Activated CD4-positive, alpha-beta T cell treated with anti-CD3 and anti-CD28 coated beads, Interleukin-2, amount 50 U/mL, for 24 hours (primary cell): ENCODE measurements around the gene GEMIN7.
A peak's percentile ranks its signal among the peaks of the same experiment; 100 is the strongest.

Experiments
- DNase-seq, 2 donors: peaks; one replicate each; pipeline ENCODE4 v3.0.0-alpha.2; 2020; ENCODE audit warnings: low read depth in 1 of 2, low spot score in 1 of 2

The GEMIN7 gene

DNA sequence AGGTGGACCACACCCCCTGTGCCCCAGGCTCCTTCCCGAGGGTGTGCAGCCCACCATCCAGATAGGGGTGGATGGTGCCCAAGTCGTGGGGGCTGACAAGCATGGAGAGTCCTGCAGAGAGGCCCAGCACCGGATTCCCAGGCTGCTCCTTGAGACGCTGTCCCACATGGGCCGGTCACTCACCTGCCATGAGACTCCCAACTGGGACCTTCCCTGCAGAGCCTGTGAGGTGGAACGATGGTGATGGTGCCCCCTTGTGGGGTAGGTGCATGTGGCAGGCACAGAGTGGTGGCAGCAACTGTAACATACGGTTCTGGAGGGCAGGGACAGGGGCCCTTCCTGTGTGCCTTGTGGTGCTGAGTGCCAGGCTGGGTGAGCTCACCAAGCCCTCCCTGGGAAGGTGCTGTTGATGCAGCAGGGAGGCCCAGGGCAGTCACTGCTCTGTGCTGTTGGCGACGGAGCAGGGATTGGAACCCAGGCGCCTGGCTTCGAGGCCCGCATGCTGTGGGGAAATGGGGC, 47.0 kb downstream of the GEMIN7 start:
- DNase-seq, result peak; percentile 52 to 55

DNA sequence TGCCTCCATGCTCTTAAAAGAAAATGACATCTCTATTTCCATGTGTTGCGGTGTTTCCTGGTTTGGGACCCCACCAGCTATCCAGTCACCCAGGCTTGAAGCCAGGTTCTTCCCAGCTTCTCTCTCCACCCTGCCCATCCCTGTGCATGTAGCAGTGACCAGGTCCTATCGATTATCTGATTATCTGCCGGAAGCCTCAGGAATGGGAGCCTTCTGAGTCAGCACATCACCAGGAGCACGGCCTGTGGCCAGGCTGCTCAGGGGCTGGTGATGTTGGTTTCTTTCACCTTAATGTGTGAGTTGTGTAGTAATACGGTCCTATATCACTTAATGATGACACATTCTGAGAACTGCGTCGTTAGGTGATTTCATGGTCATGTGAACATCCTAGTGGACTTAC, 47.6 kb downstream of the GEMIN7 start:
- DNase-seq, result no peak

DNA sequence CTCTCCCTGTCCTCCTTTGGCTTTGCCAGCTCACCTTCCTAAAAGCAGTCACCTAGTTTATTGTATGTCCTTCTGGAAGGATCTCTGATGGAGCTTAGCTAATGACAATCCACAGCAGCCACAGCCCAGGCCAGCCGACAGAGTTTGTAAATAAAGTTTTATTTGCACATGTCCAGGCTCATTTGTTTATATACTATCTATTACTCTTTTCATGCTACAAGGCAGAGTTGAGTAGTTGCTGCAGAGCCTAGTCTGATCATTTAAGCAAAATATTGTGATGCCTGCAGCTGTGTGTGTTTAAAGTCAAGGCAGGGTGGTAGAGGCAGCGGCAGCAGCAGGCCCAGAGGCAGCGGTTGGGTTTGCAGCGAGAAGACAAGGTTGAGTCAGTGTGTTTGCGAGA, 49.1 kb downstream of the GEMIN7 start:
- no peak for DNase-seq

DNA sequence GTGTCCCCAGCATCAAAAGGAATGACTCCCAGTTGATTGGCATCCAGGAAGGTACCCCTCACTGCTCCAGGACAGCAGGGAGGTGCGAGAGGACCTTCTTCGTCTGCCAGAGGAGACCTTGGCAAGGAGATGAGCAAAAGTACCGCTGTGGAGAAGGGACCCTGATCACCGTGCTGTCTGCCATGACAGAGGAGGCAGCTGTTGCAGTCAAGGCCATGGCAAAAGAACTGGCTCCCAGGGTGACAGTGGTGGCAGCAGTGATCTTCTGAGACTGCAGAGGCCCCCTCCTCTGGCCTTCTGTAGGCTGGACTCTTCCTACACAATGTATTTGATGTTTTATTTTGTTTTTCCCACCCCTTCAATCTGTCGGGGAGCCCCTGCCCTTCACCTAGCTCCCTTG, 49.7 kb downstream of the GEMIN7 start:
- no peak for DNase-seq

DNA sequence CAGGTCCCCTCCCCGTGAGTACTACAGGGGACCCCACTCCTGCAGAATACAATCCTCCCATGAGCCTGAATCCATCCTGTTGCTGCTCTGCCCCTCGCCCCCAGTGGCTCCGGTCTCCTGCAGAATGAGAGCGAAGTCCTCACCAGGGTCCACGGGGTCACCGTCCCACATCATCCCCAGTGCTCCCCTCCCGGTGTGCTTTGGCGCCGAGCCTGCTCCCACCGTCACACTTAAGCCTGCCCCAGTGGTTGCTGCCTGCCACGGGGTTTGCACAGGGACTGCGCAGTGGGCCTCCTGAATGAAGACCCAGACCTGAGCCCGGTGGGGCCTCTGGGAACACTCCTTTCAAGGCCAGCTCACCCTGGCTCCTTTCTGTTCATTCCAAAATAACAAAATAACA, 51.2 kb downstream of the GEMIN7 start:
- DNase-seq, result no peak

DNA sequence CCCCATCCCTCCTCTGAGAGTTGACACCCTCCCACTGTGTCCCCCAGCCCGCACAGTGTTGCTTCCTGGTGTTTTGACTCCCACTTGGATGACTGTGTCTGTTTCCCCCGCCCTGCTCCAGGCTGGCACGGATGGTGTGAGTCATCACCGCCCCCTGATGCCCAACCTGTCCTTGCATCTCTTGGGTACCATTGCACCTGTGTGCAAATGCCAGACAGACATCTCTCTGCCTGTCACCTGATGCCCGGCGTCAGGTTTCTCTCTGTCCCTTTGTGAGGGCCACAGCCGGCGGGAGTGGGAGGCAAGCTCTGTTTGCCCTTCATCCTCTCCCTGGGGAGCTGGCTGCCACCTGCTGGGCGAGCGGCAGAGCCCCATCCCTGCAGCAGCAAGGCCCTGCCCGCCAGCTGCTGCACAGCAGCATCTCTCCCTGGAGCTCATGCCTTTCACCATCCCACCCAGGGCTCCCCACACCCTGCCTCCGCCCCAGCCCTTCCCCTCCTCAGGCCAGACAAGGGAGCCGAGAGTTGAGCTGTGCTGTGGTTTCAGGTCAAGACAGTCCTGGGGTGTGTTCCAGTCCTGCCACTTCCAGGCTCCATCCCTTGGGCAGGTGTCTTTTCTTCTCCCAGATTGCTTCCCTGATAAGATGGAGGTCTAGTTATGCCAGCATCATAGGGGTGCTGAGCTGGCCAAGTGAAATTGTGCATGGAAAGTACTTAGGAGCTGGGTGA, 52.0 kb downstream of the GEMIN7 start:
- no peak for DNase-seq

DNA sequence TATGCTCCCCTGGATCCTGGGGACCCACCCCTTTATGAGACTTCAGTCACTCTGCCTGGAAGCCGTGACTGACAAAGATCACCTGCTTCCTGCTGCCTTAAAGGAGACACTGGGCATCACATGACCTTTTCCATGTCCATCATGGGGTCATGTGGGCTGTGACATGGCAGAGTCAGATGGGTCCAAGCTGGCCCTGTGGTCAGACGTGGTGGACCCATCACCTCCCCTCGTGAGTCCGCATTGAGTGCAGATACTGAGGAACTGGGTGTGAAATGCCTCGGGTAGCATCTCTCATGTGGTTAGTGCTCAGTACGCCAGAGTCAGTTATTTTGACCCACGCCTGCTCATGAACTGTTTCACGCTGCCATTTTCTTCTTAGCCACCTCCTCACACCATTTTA, 54.6 kb downstream of the GEMIN7 start:
- DNase-seq, result no peak

DNA sequence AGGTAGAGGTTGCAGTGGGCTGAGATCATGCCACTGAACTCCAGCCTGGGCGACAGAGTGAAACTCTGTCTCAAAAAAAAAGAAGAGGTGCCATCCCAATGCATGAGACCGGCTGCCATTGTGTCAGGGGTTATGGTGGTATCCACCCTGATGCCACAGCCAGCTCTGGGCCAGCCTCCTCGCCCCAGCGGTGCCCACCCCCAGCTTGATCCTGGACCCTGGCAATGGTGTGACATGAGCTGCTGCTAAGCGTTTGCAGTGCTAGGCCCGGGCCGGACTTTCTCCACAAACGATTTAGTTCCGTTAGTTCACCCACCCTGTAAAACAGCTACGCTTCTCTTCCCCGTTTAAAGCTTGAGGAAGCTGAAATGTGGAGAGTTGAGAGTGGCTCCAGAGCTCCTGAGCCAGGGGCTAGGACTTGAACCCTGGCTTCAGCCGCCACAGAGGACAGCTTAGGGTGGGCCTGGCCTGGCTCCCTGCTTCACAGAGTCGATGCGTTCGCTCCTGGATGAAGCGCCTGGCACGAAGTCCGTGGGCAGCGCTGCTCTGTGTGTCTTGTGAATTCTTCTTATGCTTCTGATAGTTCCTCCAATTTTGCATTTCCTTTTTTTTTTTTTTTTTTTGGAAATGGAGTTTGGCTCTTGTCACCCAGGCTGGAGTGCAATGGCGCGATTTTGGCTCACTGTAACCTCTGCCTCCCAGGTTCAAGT, 56.3 kb downstream of the GEMIN7 start:
- no peak for DNase-seq

DNA sequence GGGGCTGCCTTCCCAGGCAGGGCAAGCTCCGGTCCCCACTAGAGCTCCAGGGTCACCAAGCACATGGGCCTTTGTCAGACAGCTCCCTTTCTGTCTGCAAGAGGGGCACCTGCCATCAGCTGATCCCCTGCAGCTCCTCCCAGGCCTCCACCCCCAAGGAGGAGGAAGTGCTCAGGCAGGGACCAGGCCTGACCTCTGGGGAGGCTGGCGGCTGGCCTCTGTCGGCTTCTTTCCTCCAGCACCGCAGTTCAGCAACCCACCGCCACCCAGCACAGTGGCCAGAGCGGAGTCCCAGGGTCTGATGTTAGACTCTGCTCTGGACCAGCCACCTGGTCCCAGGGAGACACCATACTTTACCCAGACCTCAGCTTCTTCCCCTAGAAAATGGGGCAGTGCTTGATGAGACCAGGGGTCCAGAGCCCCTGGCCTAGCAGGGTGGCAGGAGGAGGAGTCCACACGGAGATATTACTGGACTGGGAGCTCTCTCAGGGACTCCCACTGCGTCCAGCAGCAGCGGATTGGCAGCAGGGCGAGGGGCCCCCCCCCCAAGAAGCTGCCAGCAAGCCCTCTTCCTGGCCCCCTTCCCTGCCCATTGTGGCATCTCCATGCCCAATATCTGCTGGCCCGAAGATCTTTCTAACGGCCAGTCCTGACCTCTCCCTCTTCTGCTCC, 57.6 kb downstream of the GEMIN7 start:
- no peak for DNase-seq

DNA sequence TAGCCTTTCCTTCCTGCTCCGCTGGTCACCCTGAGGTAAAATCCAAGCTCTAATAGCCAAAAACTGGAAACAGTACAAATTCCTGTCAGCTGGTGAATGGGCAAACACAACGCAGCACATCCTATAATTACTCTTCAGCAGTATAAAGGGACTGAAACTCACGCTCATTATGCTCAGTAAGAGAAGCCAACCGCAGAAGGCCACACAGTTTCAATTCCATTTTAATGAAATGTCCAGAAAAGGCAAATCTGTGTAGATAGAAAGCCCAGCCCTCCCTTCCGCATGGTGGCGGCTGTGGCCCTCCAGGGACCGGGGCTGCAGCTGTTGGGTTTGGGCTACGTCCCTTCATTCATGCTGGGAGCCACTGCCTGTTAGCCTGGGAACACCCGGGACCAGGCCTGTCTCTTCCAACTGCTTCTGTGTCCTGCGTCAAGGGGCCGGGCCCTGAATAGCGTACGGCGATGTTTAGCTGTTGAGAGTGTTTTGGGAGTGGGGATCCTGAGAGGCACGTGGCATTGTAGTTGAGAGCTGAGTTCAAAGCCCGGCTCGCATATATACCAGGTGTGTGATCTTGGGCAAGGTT, 58.2 kb downstream of the GEMIN7 start:
- DNase-seq, result no peak

DNA sequence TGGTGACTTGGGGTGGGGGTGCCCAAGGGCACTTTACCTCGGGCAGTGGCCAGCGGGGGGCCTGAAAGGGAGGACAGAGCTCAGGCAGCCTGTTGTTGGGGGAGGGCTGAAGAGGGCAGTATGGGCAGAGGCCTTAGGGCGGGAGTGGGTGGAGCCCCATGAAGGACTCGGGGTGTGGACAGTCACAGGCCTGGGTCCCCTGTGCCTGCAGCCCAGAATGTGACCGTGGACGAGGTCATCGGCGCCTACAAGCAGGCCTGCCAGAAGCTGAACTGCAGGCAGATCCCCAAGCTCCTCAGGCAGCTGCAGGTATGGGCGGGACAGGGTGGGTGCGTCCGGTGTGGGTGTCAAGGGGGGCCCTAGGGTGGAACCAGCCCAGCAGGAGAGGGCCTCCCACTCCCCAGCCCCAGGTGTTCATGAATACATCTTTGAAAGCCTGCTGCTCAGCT, 59.3 kb downstream of the GEMIN7 start:
- no peak for DNase-seq

DNA sequence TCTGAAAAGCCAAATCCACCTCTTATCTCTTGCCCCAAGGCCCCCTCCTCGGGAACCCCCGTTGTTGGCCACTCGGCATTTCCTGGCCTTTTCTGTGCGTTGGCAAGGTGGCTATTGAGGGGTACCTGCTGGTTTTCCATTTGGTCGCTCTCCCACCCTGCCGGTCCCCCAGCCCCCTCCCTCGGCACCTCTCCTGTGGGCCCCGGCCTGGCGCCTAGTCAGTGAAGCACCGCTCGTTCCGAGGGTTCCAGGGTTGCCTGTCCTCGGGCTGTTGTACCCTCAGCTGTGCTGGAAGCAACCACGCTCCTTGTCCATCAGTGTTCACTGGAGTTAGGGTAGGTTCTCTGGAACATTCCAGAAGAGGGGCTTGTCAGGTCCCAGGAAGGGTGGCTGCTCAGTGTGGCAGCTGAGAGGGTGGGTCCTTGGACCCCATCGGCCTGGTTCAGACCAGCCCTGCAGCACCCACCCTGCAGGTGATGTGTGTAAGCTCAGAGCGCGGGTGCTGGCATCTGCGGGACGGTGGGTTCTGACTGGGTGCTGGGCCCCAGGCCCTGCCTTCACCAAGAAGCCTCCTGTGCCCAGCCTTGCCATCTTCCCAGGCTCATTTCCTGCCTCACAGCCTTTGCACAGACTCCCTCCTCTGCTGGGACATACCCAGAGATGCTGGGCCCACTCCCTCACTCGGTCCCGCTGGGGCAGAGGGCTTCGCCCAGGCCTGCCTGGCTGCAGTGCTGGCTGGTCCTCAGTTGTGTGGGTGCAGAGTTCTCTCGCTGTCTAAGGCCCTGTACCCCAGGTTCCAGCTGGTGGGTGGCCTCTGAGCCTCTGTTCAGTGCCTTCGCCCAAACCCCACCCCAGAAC, 60.5 kb downstream of the GEMIN7 start:
- no peak for DNase-seq

DNA sequence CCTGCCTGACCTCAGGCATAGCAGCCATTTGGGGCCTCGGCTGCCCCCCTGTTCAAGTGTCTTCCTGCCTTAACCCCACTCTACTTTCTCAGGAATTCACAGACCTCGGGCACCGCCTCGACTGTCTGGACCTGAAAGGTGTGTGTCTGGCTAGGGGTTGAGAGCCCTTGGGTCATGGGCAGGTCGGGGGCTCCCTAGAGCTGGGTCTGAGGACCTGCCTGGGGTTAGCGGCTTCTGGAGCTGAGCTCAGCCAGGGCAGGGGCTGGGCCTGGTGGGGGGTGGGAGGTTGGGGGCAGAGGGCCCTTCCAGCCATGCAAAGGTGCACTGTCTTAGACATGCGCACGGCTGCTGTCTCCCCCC, 61.1 kb downstream of the GEMIN7 start:
- no peak for DNase-seq

DNA sequence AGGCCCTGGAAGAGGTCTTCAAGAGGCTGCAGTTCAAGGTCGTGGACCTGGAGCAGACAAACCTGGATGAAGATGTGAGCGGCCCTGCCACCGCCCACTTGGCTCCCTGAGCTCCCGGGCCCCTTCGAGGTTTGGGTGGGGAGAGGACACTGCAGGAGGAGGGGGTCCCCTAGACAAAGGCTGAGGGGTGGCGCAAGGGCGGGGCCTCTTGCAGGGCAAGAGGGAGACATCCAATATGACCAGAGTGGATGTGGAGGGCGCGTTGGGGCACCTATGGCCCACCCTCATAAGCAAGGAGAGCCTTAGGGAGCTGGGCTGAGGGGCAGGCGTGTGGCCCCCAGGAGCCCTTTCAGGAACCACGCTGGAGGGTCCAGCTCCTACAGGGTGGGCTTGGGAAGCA, 61.5 kb downstream of the GEMIN7 start:
- DNase-seq, result no peak
